Neural cell (in vitro differentiated cells): ENCODE data around the gene BPIFB6. TPM values are rescaled to one million over a fixed set of nuclear protein-coding genes. Genes with fewer than 3 reads are reported as not detected.

Source experiments
- H2AFZ ChIP-seq: fragments of 200-600, 300-800 bp; sonication (generic), shearing (Covaris generic); 2 replicates; pipeline ENCODE4 v1.6.0; 2014; ENCODE audit warnings: low read depth, mild to moderate bottlenecking, antibody characterized with exemption, low read length, moderate library complexity
- H3F3A ChIP-seq: fragments of 200-600 bp; shearing (Covaris generic); 2 replicates; pipeline ENCODE4 v1.6.1; 2016; ENCODE audit warnings: mild to moderate bottlenecking, moderate library complexity, mixed read lengths, antibody characterized with exemption, low read length; ENCODE audit not compliant: insufficient read depth, poor library complexity, severe bottlenecking
- H3K27ac ChIP-seq: fragments of 200-600, 300-800 bp; sonication (generic), shearing (Covaris generic); 2 replicates; pipeline ENCODE4 v1.5.1; 2014; ENCODE audit warnings: mild to moderate bottlenecking, low read length, moderate library complexity
- H3K27me3 ChIP-seq: fragments of 300-800, 200-600 bp; sonication (generic), shearing (Covaris generic); 2 replicates; pipeline ENCODE4 v1.6.0; 2014; ENCODE audit warnings: mild to moderate bottlenecking, low read depth, low read length, moderate library complexity; ENCODE audit not compliant: insufficient read depth
- H3K36me3 ChIP-seq: fragments of 300-800, 200-600 bp; sonication (generic), shearing (Covaris generic); 2 replicates; pipeline ENCODE4 v1.5.1; 2014; ENCODE audit warnings: mild to moderate bottlenecking, antibody characterized with exemption, low read length, moderate library complexity; ENCODE audit not compliant: insufficient read depth
- H3K4me2 ChIP-seq: fragments of 300-800, 200-600 bp; sonication (generic), shearing (Covaris generic); 2 replicates; pipeline ENCODE4 v1.6.0; 2014; ENCODE audit warnings: mild to moderate bottlenecking, low read length
- H3K4me3 ChIP-seq: fragments of 300-800, 200-600 bp; sonication (generic), shearing (Covaris generic); 2 replicates; pipeline ENCODE4 v1.5.1; 2014; ENCODE audit warnings: mild to moderate bottlenecking, low read length, moderate library complexity
- H3K79me2 ChIP-seq: fragments of 200-600 bp; shearing (Covaris generic); replicated peaks from 2 replicates; pipeline ENCODE4 v1.6.0; 2014; ENCODE audit warnings: mild to moderate bottlenecking, low read length, moderate library complexity; ENCODE audit not compliant: insufficient read depth
- H3K9ac ChIP-seq: fragments of 300-800, 200-600 bp; sonication (generic), shearing (Covaris generic); 2 replicates; pipeline ENCODE4 v1.6.1; 2016; ENCODE audit warnings: mild to moderate bottlenecking, low read length, mixed read lengths
- H3K9me2 ChIP-seq: fragments of 200-600 bp; shearing (Covaris generic); 2 replicates; pipeline ENCODE4 v1.6.1; 2016; ENCODE audit warnings: mild to moderate bottlenecking, low read length, mixed read lengths; ENCODE audit not compliant: insufficient read depth
- H3K9me3 ChIP-seq: fragments of 200-600, 300-800 bp; sonication (generic), shearing (Covaris generic); 2 replicates; pipeline ENCODE4 v1.6.1; 2016; ENCODE audit warnings: mild to moderate bottlenecking, mixed run types, low read length, moderate library complexity, mixed read lengths
- H4K20me1 ChIP-seq: fragments of 200-600 bp; shearing (Covaris generic); 2 replicates; pipeline ENCODE4 v1.6.1; 2016; ENCODE audit warnings: mild to moderate bottlenecking, mixed run types; ENCODE audit not compliant: insufficient read depth
- EZH2 ChIP-seq: fragments of 200-600, 300-800 bp; shearing (Covaris generic), sonication (generic); IDR thresholded peaks from 2 replicates; pipeline ENCODE4 v1.6.1; 2014; ENCODE audit warnings: antibody characterized with exemption, low read length, borderline replicate concordance, mild to moderate bottlenecking; ENCODE audit not compliant: insufficient read depth, poor library complexity, severe bottlenecking
- MXI1 ChIP-seq: fragments of 450-650 bp; conservative IDR thresholded peaks from 2 replicates; pipeline ENCODE4 v1.6.1; 2014; ENCODE audit warnings: antibody characterized with exemption, mild to moderate bottlenecking; ENCODE audit not compliant: poor library complexity, severe bottlenecking
- RAD21 ChIP-seq: fragments of 450-650 bp; conservative IDR thresholded peaks from 2 replicates; pipeline ENCODE4 v1.6.1; 2014; ENCODE audit warnings: antibody characterized with exemption, mild to moderate bottlenecking, moderate library complexity
- REST ChIP-seq: IDR thresholded peaks from 2 replicates; pipeline ENCODE4 v1.6.1; 2012; ENCODE audit warnings: borderline replicate concordance
- SMC3 ChIP-seq: fragments of 450-650 bp; conservative IDR thresholded peaks from 2 replicates; pipeline ENCODE4 v1.6.1; 2014; ENCODE audit warnings: antibody characterized with exemption, mild to moderate bottlenecking, moderate library complexity; ENCODE audit not compliant: poor library complexity
- TAF1 ChIP-seq: IDR thresholded peaks from 2 replicates; pipeline ENCODE4 v1.6.1; 2012; ENCODE audit warnings: low read depth
- polyA plus RNA-seq: library from polyadenylated mRNA; depleted of rRNA; stranded (reverse); fragments of >200 nt; gene quantifications from 2 replicates; pipeline ENCODE4 v1.2.3, GENCODE V29; 2014
- TF ChIP-seq, protein P1 (sequence below): fragments of 450-650 bp; IDR thresholded peaks from 2 replicates; pipeline ENCODE4 v1.5.1; 2014; ENCODE audit warnings: antibody characterized with exemption, mild to moderate bottlenecking, moderate library complexity; ENCODE audit not compliant: poor library complexity, severe bottlenecking

The BPIFB6 gene
- polyA plus RNA-seq, 1 donor from 2014 or later: not detected

DNA sequence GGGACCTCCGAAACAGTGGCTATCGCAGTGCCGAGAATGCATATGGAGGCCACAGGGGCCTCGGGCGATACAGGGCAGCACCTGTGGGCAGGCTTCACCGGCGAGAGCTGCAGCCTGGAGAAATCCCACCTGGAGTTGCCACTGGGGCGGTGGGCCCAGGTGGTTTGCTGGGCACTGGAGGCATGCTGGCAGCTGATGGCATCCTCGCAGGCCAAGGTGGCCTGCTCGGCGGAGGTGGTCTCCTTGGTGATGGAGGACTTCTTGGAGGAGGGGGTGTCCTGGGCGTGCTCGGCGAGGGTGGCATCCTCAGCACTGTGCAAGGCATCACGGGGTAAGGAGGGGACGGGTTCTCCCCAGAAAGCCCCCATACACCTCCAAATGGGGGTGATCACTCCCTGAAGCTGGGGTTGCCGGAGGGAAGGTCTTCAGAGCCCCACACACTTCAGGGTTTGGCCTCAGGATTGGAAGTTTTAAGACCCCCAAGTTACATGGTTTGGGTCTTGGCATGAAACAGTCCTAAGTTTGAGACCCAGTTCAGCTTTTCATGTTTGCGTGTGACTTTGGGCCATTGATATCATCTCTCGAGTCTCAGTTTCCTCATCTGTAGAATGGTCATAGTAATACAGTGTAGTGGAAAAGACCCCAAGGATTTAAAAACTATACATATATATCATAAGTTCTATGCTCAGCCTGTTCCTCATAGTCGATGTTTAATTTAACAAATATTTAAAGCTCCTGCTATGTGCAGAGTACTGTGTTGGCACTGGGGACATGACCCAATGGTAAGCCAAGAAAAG lies 52.3 kb downstream of the BPIFB6 start:
- Histone ChIP-seq H3K4me3 (no peak overlapping the region), H3K9me2 (no peaks in the 10 kb centered on the region), H2AFZ (no peak overlapping the region), H3K79me2 (no peaks in the 10 kb centered on the region), H3K4me2 (no peak overlapping the region), H3F3A (no peaks in the 10 kb centered on the region), H4K20me1 (no peaks in the 10 kb centered on the region), H3K9ac (no peak overlapping the region), H3K27ac (no peak overlapping the region), H3K36me3 (no peaks in the 10 kb centered on the region), H3K9me3 (no peaks in the 10 kb centered on the region), H3K27me3 (no peaks in the 10 kb centered on the region)
- TF ChIP-seq EZH2 (no peak), TAF1 (no peak), MXI1 (no peak), REST (no peak)
- TF ChIP-seq, protein P1, sequence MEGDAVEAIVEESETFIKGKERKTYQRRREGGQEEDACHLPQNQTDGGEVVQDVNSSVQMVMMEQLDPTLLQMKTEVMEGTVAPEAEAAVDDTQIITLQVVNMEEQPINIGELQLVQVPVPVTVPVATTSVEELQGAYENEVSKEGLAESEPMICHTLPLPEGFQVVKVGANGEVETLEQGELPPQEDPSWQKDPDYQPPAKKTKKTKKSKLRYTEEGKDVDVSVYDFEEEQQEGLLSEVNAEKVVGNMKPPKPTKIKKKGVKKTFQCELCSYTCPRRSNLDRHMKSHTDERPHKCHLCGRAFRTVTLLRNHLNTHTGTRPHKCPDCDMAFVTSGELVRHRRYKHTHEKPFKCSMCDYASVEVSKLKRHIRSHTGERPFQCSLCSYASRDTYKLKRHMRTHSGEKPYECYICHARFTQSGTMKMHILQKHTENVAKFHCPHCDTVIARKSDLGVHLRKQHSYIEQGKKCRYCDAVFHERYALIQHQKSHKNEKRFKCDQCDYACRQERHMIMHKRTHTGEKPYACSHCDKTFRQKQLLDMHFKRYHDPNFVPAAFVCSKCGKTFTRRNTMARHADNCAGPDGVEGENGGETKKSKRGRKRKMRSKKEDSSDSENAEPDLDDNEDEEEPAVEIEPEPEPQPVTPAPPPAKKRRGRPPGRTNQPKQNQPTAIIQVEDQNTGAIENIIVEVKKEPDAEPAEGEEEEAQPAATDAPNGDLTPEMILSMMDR: no peak

DNA sequence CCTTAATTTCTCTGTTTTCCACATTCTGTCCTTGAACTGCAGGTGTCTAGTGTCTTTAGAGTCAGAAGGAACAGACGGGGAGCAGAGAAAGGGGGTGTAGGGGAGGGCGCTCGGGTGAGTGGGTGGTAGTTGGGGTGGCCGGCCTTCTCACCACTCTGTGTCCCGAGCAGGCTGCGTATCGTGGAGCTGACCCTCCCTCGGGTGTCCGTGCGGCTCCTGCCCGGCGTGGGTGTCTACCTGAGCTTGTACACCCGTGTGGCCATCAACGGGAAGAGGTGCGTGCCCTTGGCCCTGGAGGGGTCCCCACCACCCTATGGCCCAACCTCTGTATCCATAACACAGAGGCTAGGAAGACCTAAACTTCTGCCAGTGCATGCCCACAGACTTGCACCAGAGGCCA lies 53.3 kb downstream of the BPIFB6 start:
- Histone ChIP-seq H3K9me2 (no peaks in the 10 kb centered on the region), H3K4me2 (no peak overlapping the region), H3K4me3 (no peak overlapping the region), H3K27me3 (no peaks in the 10 kb centered on the region), H3F3A (no peaks in the 10 kb centered on the region), H4K20me1 (no peaks in the 10 kb centered on the region), H3K79me2 (no peaks in the 10 kb centered on the region), H3K36me3 (no peaks in the 10 kb centered on the region), H3K9ac (no peak overlapping the region), H3K27ac (no peak overlapping the region), H3K9me3 (no peaks in the 10 kb centered on the region), H2AFZ (no peak overlapping the region)
- TF ChIP-seq TAF1 (no peak), MXI1 (no peak), EZH2 (no peak), RAD21 (no peak), REST (no peak), SMC3 (no peak)
- TF ChIP-seq, protein P1: no peak
